HCT116 (cell line): Measurements from ENCODE around the gene VSTM2L. TPM values are rescaled to one million over a fixed set of nuclear protein-coding genes. Genes with fewer than 3 reads are reported as not detected.

Experiments used
- ATAC-seq: fragments of 200-7000 bp; cut with Tn5 transposase; 2 replicates; pipeline ENCODE4 v1.9.1; 2020; ENCODE audit warnings: mild to moderate bottlenecking, moderate library complexity
- BruUV-seq: library from RNA; stranded (reverse); fragments of 400-500 nt; replicated peaks from 2 replicates; lab custom pipeline; 2021; lab: Mats Ljungman, UMichigan
- CTCF ChIA-PET: fragments of 300-600 bp; sonication (Branson Sonifier 250); formaldehyde crosslinking; loops from one replicate; lab custom pipeline; 2021; ENCODE audit warnings: antibody characterized with exemption; lab: Charles Lee
- POLR2A ChIA-PET: fragments of 300-600, 350-600 bp; sonication (Branson Sonifier 250); formaldehyde crosslinking; loops from one replicate; lab custom pipeline; 2021; ENCODE audit warnings: antibody characterized with exemption; lab: Charles Lee
- RAD21 ChIA-PET, 2 experiments: fragments of 300-600 bp; sonication (Branson Sonifier 250); formaldehyde crosslinking; loops; one replicate each; lab custom pipeline; 2023; ENCODE audit warnings: low total read pairs in 2 of 2; ENCODE audit not compliant: uncharacterized antibody in 2 of 2, unreplicated experiment in 2 of 2, low non-redundant PET in 1 of 2; lab: Charles Lee
- DNase-seq: peaks from one replicate; pipeline ENCODE4 v3.0.0-alpha.2; 2010; ENCODE audit warnings: low read depth, low spot score
- H2AFZ ChIP-seq: fragments of 200-600 bp; shearing (Covaris generic), sonication (generic); 2 replicates; pipeline ENCODE4 v1.6.1; 2017; ENCODE audit warnings: low read depth, mixed run types, mixed read lengths, antibody characterized with exemption, low read length; ENCODE audit not compliant: poor library complexity, severe bottlenecking
- H3K27ac ChIP-seq: 2 replicates; pipeline ENCODE4 v1.5.1; 2012; ENCODE audit warnings: low read depth, low read length
- H3K27me3 ChIP-seq: fragments of 200-600 bp; sonication (generic); 2 replicates; pipeline ENCODE4 v1.6.1; 2016; ENCODE audit warnings: mixed run types, low read length, mixed read lengths; ENCODE audit not compliant: insufficient read depth
- H3K36me3 ChIP-seq, 2 experiments: fragments of 200-500 bp in 1 of 2; fragments of 200-600 bp in 1 of 2; sonication (Bioruptor generic) in 1 of 2; sonication (generic) in 1 of 2; 2 replicates each; pipeline versions ENCODE4 v1.5.1 to v1.6.1; 2014 to 2016; ENCODE audit warnings: low read length in 2 of 2, inconsistent platforms in 1 of 2, mixed read lengths in 1 of 2, mixed run types in 1 of 2; ENCODE audit not compliant: insufficient read depth in 2 of 2, control insufficient read depth in 1 of 2
- H3K4me1 ChIP-seq, 2 experiments: fragments of 200-600 bp in 1 of 2; sonication (generic) in 1 of 2; 2 replicates each; pipeline versions ENCODE4 v1.5.1 to v1.6.1; 2012 to 2017; ENCODE audit warnings: low read length in 2 of 2, inconsistent platforms in 1 of 2, mild to moderate bottlenecking in 1 of 2, mixed read lengths in 1 of 2, mixed run types in 1 of 2, moderate library complexity in 1 of 2; ENCODE audit not compliant: insufficient read depth in 2 of 2, control insufficient read depth in 1 of 2
- H3K4me2 ChIP-seq: fragments of 200-600 bp; sonication (generic); 2 replicates; pipeline ENCODE4 v1.6.1; 2017; ENCODE audit warnings: mixed run types, low read length, mixed read lengths
- H3K4me3 ChIP-seq, 2 experiments: fragments of 200-600 bp in 1 of 2; sonication (generic) in 1 of 2; replicated peaks in 1 of 2; 2 replicates each; pipeline ENCODE4 v1.5.1; 2011 to 2016; ENCODE audit warnings: low read length in 2 of 2, control low read depth in 1 of 2, low read depth in 1 of 2, mild to moderate bottlenecking in 1 of 2, mixed read lengths in 1 of 2, mixed run types in 1 of 2
- H3K79me2 ChIP-seq: fragments of 200-600 bp; sonication (generic); 2 replicates; pipeline ENCODE4 v1.6.1; 2017; ENCODE audit warnings: mild to moderate bottlenecking, mixed run types, low read length, moderate library complexity, mixed read lengths; ENCODE audit not compliant: insufficient read depth
- H3K9ac ChIP-seq: fragments of 200-600 bp; sonication (generic); 2 replicates; pipeline ENCODE4 v1.6.1; 2016; ENCODE audit warnings: low read length, mixed read lengths
- H3K9me2 ChIP-seq: fragments of 200-600 bp; sonication (generic), shearing (Covaris generic); 2 replicates; pipeline ENCODE4 v1.6.1; 2017; ENCODE audit warnings: mixed run types, mild to moderate bottlenecking, moderate library complexity; ENCODE audit not compliant: insufficient read depth
- H3K9me3 ChIP-seq, 2 experiments: fragments of 200-500 bp in 1 of 2; fragments of 200-600 bp in 1 of 2; sonication (Bioruptor generic) in 1 of 2; sonication (generic) in 1 of 2; 2 replicates each; pipeline ENCODE4 v1.6.1; 2014 to 2017; ENCODE audit warnings: low read length in 2 of 2, mixed read lengths in 2 of 2, inconsistent platforms in 1 of 2, low read depth in 1 of 2, mild to moderate bottlenecking in 1 of 2, mixed run types in 1 of 2, moderate library complexity in 1 of 2; ENCODE audit not compliant: control insufficient read depth in 1 of 2, insufficient read depth in 1 of 2
- H4K20me1 ChIP-seq: fragments of 200-600 bp; sonication (generic), shearing (Covaris generic); 2 replicates; pipeline ENCODE4 v1.6.1; 2017; ENCODE audit warnings: mixed run types, mild to moderate bottlenecking, moderate library complexity; ENCODE audit not compliant: insufficient read depth
- ATF3 ChIP-seq: IDR thresholded peaks from 2 replicates; pipeline ENCODE4 v1.6.1; 2012
- CBX3 ChIP-seq: IDR thresholded peaks from 2 replicates; pipeline ENCODE4 v1.6.1; 2012; ENCODE audit warnings: low read depth
- CEBPB ChIP-seq: IDR thresholded peaks from 2 replicates; pipeline ENCODE4 v1.6.1; 2012; ENCODE audit warnings: low read depth
- EZH2phosphoT487 ChIP-seq: fragments of 200-600 bp; IDR thresholded peaks from 2 replicates; pipeline ENCODE4 v1.6.1; 2018; ENCODE audit warnings: antibody characterized with exemption, borderline replicate concordance
- JUND ChIP-seq: IDR thresholded peaks from 2 replicates; pipeline ENCODE4 v1.6.1; 2012
- REST ChIP-seq: IDR thresholded peaks from 2 replicates; pipeline ENCODE4 v1.6.1; 2012; ENCODE audit warnings: low read depth
- SRF ChIP-seq: IDR thresholded peaks from 2 replicates; pipeline ENCODE4 v1.6.1; 2012; ENCODE audit warnings: low read depth
- TCF7L2 ChIP-seq: IDR thresholded peaks from 2 replicates; pipeline ENCODE4 v1.7.0; 2011; ENCODE audit warnings: borderline replicate concordance, inconsistent platforms; ENCODE audit not compliant: insufficient read depth, insufficient read length; ENCODE audit errors: extremely low read depth
- YY1 ChIP-seq: IDR thresholded peaks from 2 replicates; pipeline ENCODE4 v1.6.1; 2011; ENCODE audit warnings: low read length, low read depth, moderate library complexity, mild to moderate bottlenecking; ENCODE audit not compliant: insufficient replicate concordance; ENCODE audit errors: extremely low read depth
- ZFX ChIP-seq: fragments of 450-650 bp; IDR thresholded peaks from 2 replicates; pipeline ENCODE4 v1.6.1; 2017
- intact Hi-C: fragments of 100-400 bp; cut with micrococcal nuclease; formaldehyde crosslinking; loops from 2 replicates; pipeline ENCODE4 v1.10.0; 2022
- total RNA-seq: library from RNA; stranded (reverse); gene quantifications from one replicate; pipeline ENCODE4 v1.2.1, GENCODE V29; 2021; ENCODE audit not compliant: unreplicated experiment

The VSTM2L gene
- total RNA-seq, 1 experiment from 2014 or later: 0.69 TPM

GRCh38 chr20:37914367-37914671, 11.4 kb downstream of the VSTM2L start:
- POLR2A ChIA-PET: no interaction called here
- no peak for TF ChIP-seq TCF7L2
- TF ChIP-seq ZFX: no peak
- no peak for TF ChIP-seq EZH2phosphoT487
- TF ChIP-seq SRF: no peak
- no peak for TF ChIP-seq ATF3
- TF ChIP-seq CEBPB: no peak
- no peak for TF ChIP-seq YY1
- no peak for TF ChIP-seq REST
- TF ChIP-seq JUND: no peak
- TF ChIP-seq CBX3: no peak
- intact Hi-C loops: no loop called here
- no peak overlapping the region for H3K27ac ChIP-seq
- BruUV-seq: no TSS peak
- no peaks in the 10 kb centered on the region for H3K79me2 ChIP-seq
- H3K9me2 ChIP-seq: no peaks in the 10 kb centered on the region
- H3K36me3 ChIP-seq: no peaks in the 10 kb centered on the region
- H3K27me3 ChIP-seq: peaks cover 9% of the 10 kb centered on the region; the same call in 1 of the 2 replicates
- RAD21 ChIA-PET: no interaction called here
- H3K4me1 ChIP-seq: no peaks in the 10 kb centered on the region
- CTCF ChIA-PET: no interaction called here
- H2AFZ ChIP-seq: no peak overlapping the region
- no peaks in the 10 kb centered on the region for H4K20me1 ChIP-seq
- H3K4me2 ChIP-seq: no peak overlapping the region
- ATAC-seq: no peak
- no peaks in the 10 kb centered on the region for H3K9me3 ChIP-seq
- no peak overlapping the region for H3K9ac ChIP-seq
- no peak overlapping the region for H3K4me3 ChIP-seq
- no peak for DNase-seq
